GM18870 (cell line): ENCODE results near the gene ZBTB7A.
"Not testable (repeated sequence)": the region's sequence is repeated elsewhere in the genome, so short reads cannot be mapped to it uniquely, and the experiment has no call there.

Experiments used
- ATAC-seq: cut with Tn5 transposase; IDR thresholded peaks from one replicate; pipeline ENCODE4 v1.9.1; 2021; ENCODE audit warnings: moderate library complexity; ENCODE audit not compliant: unreplicated experiment

The ZBTB7A gene

GRCh38 chr19:3998667-3999412 is 67.9 kb downstream of the ZBTB7A start:
- not testable (repeated sequence) for ATAC-seq

DNA sequence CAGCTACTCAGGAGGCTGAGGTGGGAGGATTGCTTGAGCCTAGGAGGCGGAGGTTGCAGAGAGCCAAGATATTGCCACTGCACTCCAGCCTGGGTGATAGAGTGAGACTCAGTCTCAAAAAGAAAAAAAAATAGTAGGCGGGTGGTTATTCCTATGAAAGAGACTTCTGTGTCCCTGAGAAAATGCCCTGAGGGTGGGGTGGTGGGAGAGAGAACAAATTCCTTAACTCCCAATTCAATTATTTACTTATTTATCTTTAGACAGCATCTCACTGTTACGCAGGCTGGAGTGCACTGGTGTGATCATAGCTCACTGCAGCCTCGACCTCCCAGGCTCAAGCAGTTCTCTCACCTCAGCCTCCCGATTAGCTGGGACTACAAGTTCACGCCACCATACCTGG is 71.1 kb downstream of the ZBTB7A start:
- ATAC-seq = no peak
